SK-N-MC (cell line): Measurements from ENCODE around the gene SGTA.
"Not testable (repeated sequence)": the region's sequence is repeated elsewhere in the genome, so short reads cannot be mapped to it uniquely, and the experiment has no call there.

ENCODE experiments used
- DNase-seq: peaks from one replicate; pipeline ENCODE4 v3.0.0-alpha.2; 2011; ENCODE audit warnings: low read depth, low spot score
- H3K27ac ChIP-seq: fragments of 200-600 bp; sonication (generic); 2 replicates; pipeline ENCODE4 v1.5.1; 2016; ENCODE audit warnings: mixed run types
- H3K36me3 ChIP-seq: fragments of 200-600 bp; sonication (generic); 2 replicates; pipeline ENCODE4 v1.6.1; 2017; ENCODE audit warnings: antibody characterized with exemption, low read length, mixed read lengths; ENCODE audit not compliant: insufficient read depth
- H3K4me3 ChIP-seq: fragments of 200-600 bp; sonication (generic); 2 replicates; pipeline ENCODE4 v1.5.1; 2016
- H3K9ac ChIP-seq: fragments of 200-600 bp; sonication (generic); 2 replicates; pipeline ENCODE4 v1.8.0; 2017; ENCODE audit warnings: mixed run types, mixed read lengths; ENCODE audit not compliant: insufficient read length
- H3K9me3 ChIP-seq: fragments of 200-600 bp; sonication (generic); 2 replicates; pipeline ENCODE4 v1.6.1; 2017; ENCODE audit warnings: low read depth, mild to moderate bottlenecking, antibody characterized with exemption, low read length, moderate library complexity, mixed read lengths
- EZH2 ChIP-seq: fragments of 200-600 bp; sonication (generic); IDR thresholded peaks from one replicate; pipeline ENCODE4 v1.6.1; 2017; ENCODE audit warnings: antibody characterized with exemption
- FOXP2 ChIP-seq: optimal IDR thresholded peaks from 2 replicates; pipeline ENCODE3; 2011; ENCODE audit warnings: mild to moderate bottlenecking, moderate library complexity; ENCODE audit not compliant: insufficient read depth; ENCODE audit errors: extremely low read length, control extremely low read depth
- POLR2AphosphoS5 ChIP-seq: IDR thresholded peaks from 2 replicates; pipeline ENCODE4 v1.6.1; 2012; ENCODE audit warnings: mild to moderate bottlenecking, low read depth, low read length, borderline replicate concordance

SGTA gene

GRCh38 chr19:2719232-2719735 lies 63.8 kb downstream of the SGTA start:
- Histone ChIP-seq H3K4me3 (no peak overlapping the region), H3K36me3 (no peaks in the 10 kb centered on the region), H3K9ac (no peak overlapping the region), H3K27ac (no peak overlapping the region), H3K9me3 (no peaks in the 10 kb centered on the region)
- no peak for DNase-seq
- TF ChIP-seq FOXP2, result no peak
- no peak for TF ChIP-seq EZH2
- TF ChIP-seq POLR2AphosphoS5, result no peak

- TF ChIP-seq EZH2, result no peak
Measured at GRCh38 chr19:2717638-2718541, 65.2 kb downstream of the SGTA start.

DNA sequence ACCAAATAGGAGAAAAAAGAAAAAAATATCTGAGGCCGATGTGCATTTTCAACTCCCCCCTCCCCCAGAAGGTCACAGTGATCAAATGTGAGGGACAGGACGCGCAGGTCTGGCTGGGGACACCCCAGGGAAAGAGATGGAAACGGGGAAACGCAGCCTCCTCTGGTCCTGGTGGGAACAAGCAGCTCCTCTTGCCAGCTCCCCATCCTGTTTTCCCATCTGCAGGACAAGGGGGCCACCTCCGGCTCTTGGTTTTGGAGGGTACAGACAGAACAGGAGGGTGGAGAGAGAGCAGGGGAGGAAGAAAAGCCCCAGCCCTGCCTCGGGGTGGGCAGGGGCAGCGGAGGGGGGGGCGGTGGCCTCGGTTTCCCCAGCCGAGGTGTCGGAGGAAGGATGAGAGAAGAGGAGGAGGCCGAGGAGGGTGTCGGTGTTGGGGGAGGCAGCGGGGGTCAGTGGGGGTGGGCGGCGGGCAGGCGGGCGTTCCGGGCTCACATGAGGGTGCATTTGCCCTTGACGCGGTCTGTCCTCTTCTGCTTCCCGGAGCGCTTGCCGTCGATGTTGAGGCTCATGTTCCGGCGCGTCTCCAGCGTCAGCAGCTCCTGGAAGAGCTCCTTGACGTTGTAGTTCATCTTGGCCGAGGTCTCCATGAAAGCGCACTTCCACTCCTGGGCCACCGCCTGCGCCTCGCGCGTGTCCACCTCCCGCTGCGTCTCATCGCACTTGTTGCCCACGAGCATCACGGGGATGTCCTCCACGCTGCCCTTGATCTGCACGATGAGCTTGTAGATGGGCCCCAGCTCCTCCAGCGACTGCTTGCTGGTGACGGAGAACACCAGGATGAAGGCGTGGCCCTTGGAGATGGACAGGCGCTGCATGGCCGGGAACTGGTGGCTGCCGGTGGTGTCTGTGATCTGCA lies 66.1 kb downstream of the SGTA start:
- H3K27ac ChIP-seq, result no peak overlapping the region
- H3K9ac ChIP-seq, result no peak overlapping the region
- DNase-seq, result no peak
- H3K9me3 ChIP-seq, result no peaks in the 10 kb centered on the region
- H3K4me3 ChIP-seq, result no peak overlapping the region
- no peaks in the 10 kb centered on the region for H3K36me3 ChIP-seq
- TF ChIP-seq EZH2 (no peak), FOXP2 (no peak), POLR2AphosphoS5 (no peak)

More at GRCh38 chr19:2717638-2718541, 65.2 kb downstream of the SGTA start:
- no peak overlapping the region for H3K9ac ChIP-seq
- H3K9me3 ChIP-seq, result no peaks in the 10 kb centered on the region
- H3K36me3 ChIP-seq, result no peaks in the 10 kb centered on the region
- no peak for DNase-seq
- no peak overlapping the region for H3K27ac ChIP-seq
- no peak overlapping the region for H3K4me3 ChIP-seq

DNA sequence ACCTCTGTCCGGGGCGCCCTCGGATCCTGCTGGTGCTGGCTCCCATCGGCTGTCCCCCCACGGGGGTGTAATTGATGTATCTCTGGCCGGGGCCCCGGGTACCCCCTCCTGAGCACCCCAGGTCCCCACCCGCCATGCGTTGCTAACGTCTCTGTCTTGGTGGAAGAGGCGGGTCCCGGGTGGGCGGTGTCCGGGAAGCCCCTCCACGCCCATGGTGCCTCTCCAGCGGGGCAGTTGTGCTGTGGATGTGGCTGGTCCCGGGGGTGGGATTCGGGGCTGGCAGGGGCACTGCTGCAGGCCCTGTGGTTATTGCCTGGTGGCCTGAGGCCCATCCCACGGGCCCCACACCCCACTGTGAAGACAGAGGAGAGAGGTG lies 66.8 kb downstream of the SGTA start:
- no peak for DNase-seq
- no peaks in the 10 kb centered on the region for H3K9me3 ChIP-seq
- TF ChIP-seq EZH2 (no peak), FOXP2 (no peak), POLR2AphosphoS5 (no peak)
- no peaks in the 10 kb centered on the region for H3K36me3 ChIP-seq
- no peak overlapping the region for H3K27ac ChIP-seq
- no peak overlapping the region for H3K4me3 ChIP-seq
- no peak overlapping the region for H3K9ac ChIP-seq

GRCh38 chr19:2715470-2716274 lies 67.4 kb downstream of the SGTA start:
- no peak for DNase-seq
- Histone ChIP-seq H3K36me3 (no peaks in the 10 kb centered on the region), H3K9me3 (no peaks in the 10 kb centered on the region), H3K9ac (no peak overlapping the region), H3K4me3 (no peak overlapping the region), H3K27ac (no peak overlapping the region)
- TF ChIP-seq FOXP2, result no peak
- no peak for TF ChIP-seq EZH2
- no peak for TF ChIP-seq POLR2AphosphoS5

- Histone ChIP-seq H3K4me3 (no peak overlapping the region), H3K27ac (no peak overlapping the region), H3K36me3 (no peaks in the 10 kb centered on the region), H3K9ac (no peak overlapping the region), H3K9me3 (no peaks in the 10 kb centered on the region)
- no peak for DNase-seq
- no peak for TF ChIP-seq EZH2
- TF ChIP-seq FOXP2, result no peak
- TF ChIP-seq POLR2AphosphoS5, result no peak
Measured at GRCh38 chr19:2714531-2715269, 68.4 kb downstream of the SGTA start.

- H3K27ac ChIP-seq, DNase-seq, H3K4me3 ChIP-seq, H3K36me3 ChIP-seq, H3K9ac ChIP-seq, H3K9me3 ChIP-seq: not testable (repeated sequence)
Measured at GRCh38 chr19:2714102-2714501, 69.0 kb downstream of the SGTA start.

DNA sequence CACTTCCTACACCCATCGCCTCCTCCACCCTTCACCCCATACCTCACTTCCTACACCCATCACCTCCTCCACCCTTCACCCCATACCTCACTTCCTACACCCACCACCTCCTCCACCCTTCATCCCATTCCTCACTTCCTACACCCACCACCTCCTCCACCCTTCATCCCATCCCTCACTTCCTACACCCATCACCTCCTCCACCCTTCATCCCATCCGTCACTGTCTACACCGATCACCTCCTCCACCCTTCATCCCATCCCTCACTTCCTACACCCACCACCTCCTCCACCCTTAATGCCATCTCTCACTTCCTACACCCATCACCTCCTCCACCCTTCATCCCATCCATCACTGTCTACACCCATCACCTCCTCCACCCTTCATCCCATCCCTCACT lies 69.9 kb downstream of the SGTA start:
- H3K27ac ChIP-seq, H3K9me3 ChIP-seq, H3K4me3 ChIP-seq, H3K36me3 ChIP-seq, H3K9ac ChIP-seq, DNase-seq: not testable (repeated sequence)
